Neural progenitor cell (in vitro differentiated cells): ENCODE data around the gene FBXW4. TPM values are rescaled to one million over a fixed set of nuclear protein-coding genes. Genes with fewer than 3 reads are reported as not detected.

Experiments
- DNase-seq: peaks from one replicate; pipeline ENCODE4 v3.0.0-alpha.2; 2016; ENCODE audit warnings: low spot score
- H2AFZ ChIP-seq: fragments of 200-600 bp; sonication (generic); replicated peaks from 2 replicates; pipeline ENCODE4 v1.6.1; 2016; ENCODE audit warnings: antibody characterized with exemption
- H3F3A ChIP-seq: fragments of 200-600 bp; sonication (generic); 2 replicates; pipeline ENCODE4 v1.6.1; 2016; ENCODE audit warnings: antibody characterized with exemption, low read depth
- H3K27ac ChIP-seq: fragments of 200-600 bp; sonication (generic); 2 replicates; pipeline ENCODE4 v1.5.1; 2016; ENCODE audit warnings: mild to moderate bottlenecking
- H3K27me3 ChIP-seq: fragments of 200-600 bp; sonication (generic); 2 replicates; pipeline ENCODE4 v1.6.1; 2016; ENCODE audit warnings: mild to moderate bottlenecking, moderate library complexity
- H3K36me3 ChIP-seq: fragments of 200-600 bp; sonication (generic); 2 replicates; pipeline ENCODE4 v1.5.1; 2016
- H3K4me1 ChIP-seq: fragments of 200-600 bp; sonication (generic); 2 replicates; pipeline ENCODE4 v1.6.1; 2016; ENCODE audit warnings: mixed run types
- H3K4me2 ChIP-seq: fragments of 200-600 bp; sonication (generic); 2 replicates; pipeline ENCODE4 v1.6.1; 2016
- H3K4me3 ChIP-seq: fragments of 200-600 bp; sonication (generic); 2 replicates; pipeline ENCODE4 v1.5.1; 2016
- H3K79me2 ChIP-seq: fragments of 200-600 bp; sonication (generic); 2 replicates; pipeline ENCODE4 v1.6.1; 2016; ENCODE audit warnings: low read depth
- H3K9ac ChIP-seq: fragments of 200-600 bp; sonication (generic); 2 replicates; pipeline ENCODE4 v1.6.1; 2016
- H3K9me3 ChIP-seq: fragments of 200-600 bp; sonication (generic); 2 replicates; pipeline ENCODE4 v1.5.1; 2016; ENCODE audit warnings: low read depth
- H4K20me1 ChIP-seq: fragments of 200-600 bp; sonication (generic); 2 replicates; pipeline ENCODE4 v1.6.1; 2016; ENCODE audit warnings: low read depth
- H3K27ac Mint-ChIP-seq: 3 replicates; pipeline ENCODE4 v1.8.0; 2021; ENCODE audit warnings: mixed read lengths
- H3K27me3 Mint-ChIP-seq: 2 replicates; pipeline ENCODE4 v1.8.0; 2022; ENCODE audit warnings: low read depth, mild to moderate bottlenecking, inconsistent platforms, moderate library complexity, mixed read lengths; ENCODE audit not compliant: insufficient read depth
- H3K36me3 Mint-ChIP-seq: 3 replicates; pipeline ENCODE4 v1.8.0; 2021; ENCODE audit warnings: mixed read lengths
- H3K4me1 Mint-ChIP-seq: 3 replicates; pipeline ENCODE4 v1.8.0; 2021; ENCODE audit warnings: mixed read lengths
- H3K4me3 Mint-ChIP-seq: 3 replicates; pipeline ENCODE4 v1.8.0; 2021; ENCODE audit warnings: mild to moderate bottlenecking, moderate library complexity, mixed read lengths
- H3K9me3 Mint-ChIP-seq: 3 replicates; pipeline ENCODE4 v1.8.0; 2020; ENCODE audit warnings: mixed read lengths
- CTCF ChIP-seq: fragments of 200-600 bp; sonication (generic); IDR thresholded peaks from 2 replicates; pipeline ENCODE4 v1.5.1; 2017; ENCODE audit warnings: antibody characterized with exemption, mild to moderate bottlenecking
- EZH2 ChIP-seq: fragments of 200-600 bp; sonication (generic); IDR thresholded peaks from 2 replicates; pipeline ENCODE4 v1.6.1; 2017; ENCODE audit warnings: antibody characterized with exemption, mild to moderate bottlenecking, moderate library complexity
- EZH2phosphoT487 ChIP-seq: fragments of 200-600 bp; sonication (generic); IDR thresholded peaks from 2 replicates; pipeline ENCODE4 v1.6.1; 2017; ENCODE audit warnings: antibody characterized with exemption
- total RNA-seq: library from RNA; depleted of rRNA; stranded (reverse); fragments of >200 nt; gene quantifications from 2 replicates; pipeline ENCODE4 v1.2.3, GENCODE V29; 2015; ENCODE audit warnings: low replicate concordance

FBXW4 gene
- total RNA-seq, 1 donor from 2014 or later: 36.3 TPM

GRCh38 chr10:101672536-101672935 is 22.4 kb downstream of the FBXW4 start:
- peaks cover 16% of the 10 kb centered on the region for H3K9me3 Mint-ChIP-seq

GRCh38 chr10:101671453-101671852 is 23.5 kb downstream of the FBXW4 start:
- Histone ChIP-seq H3K4me1 (peaks cover 38% of the 10 kb centered on the region), H3K27ac (no peak overlapping the region), H3K9ac (no peak overlapping the region), H3K79me2 (peaks cover 3% of the 10 kb centered on the region), H3K36me3 (peaks cover 8% of the 10 kb centered on the region), H3K9me3 (peaks cover 8% of the 10 kb centered on the region), H3K4me2 (no peak overlapping the region), H2AFZ (no peak overlapping the region), H3K4me3 (no peak overlapping the region), H3K27me3 (no peaks in the 10 kb centered on the region), H4K20me1 (no peaks in the 10 kb centered on the region), H3F3A (peaks cover 18% of the 10 kb centered on the region)
- Mint-ChIP-seq H3K27ac (no peak overlapping the region), H3K27me3 (peaks cover 4% of the 10 kb centered on the region), H3K4me3 (no peak overlapping the region), H3K36me3 (peaks cover 35% of the 10 kb centered on the region), H3K9me3 (peaks cover 5% of the 10 kb centered on the region), H3K4me1 (peaks cover 3% of the 10 kb centered on the region)
- no peak for TF ChIP-seq CTCF
- TF ChIP-seq EZH2: no peak
- TF ChIP-seq EZH2phosphoT487: no peak
- no peak for DNase-seq

More at GRCh38 chr10:101672536-101672935, 22.4 kb downstream of the FBXW4 start:
- no peak overlapping the region for H3K4me3 Mint-ChIP-seq
- H3K79me2 ChIP-seq: peaks cover 3% of the 10 kb centered on the region
- H2AFZ ChIP-seq: no peak overlapping the region
- no peak for DNase-seq
- no peak overlapping the region for H3K9ac ChIP-seq
- peaks cover 45% of the 10 kb centered on the region for H3K36me3 Mint-ChIP-seq
- H3K27me3 Mint-ChIP-seq: peaks cover 3% of the 10 kb centered on the region
- peaks cover 13% of the 10 kb centered on the region for H3F3A ChIP-seq
- H4K20me1 ChIP-seq: no peaks in the 10 kb centered on the region
- no peak overlapping the region for H3K4me3 ChIP-seq
- peaks cover 34% of the 10 kb centered on the region for H3K4me1 ChIP-seq
- peaks cover 17% of the 10 kb centered on the region for H3K9me3 ChIP-seq
- no peak overlapping the region for H3K4me2 ChIP-seq
- H3K36me3 ChIP-seq: peaks cover 18% of the 10 kb centered on the region
- no peak overlapping the region for H3K27ac Mint-ChIP-seq
- H3K27ac ChIP-seq: no peak overlapping the region
- peaks cover 3% of the 10 kb centered on the region for H3K4me1 Mint-ChIP-seq
- no peaks in the 10 kb centered on the region for H3K27me3 ChIP-seq
- TF ChIP-seq EZH2: no peak
- TF ChIP-seq CTCF: no peak
- TF ChIP-seq EZH2phosphoT487: no peak

- Histone ChIP-seq H3K79me2 (no peaks in the 10 kb centered on the region), H3K4me2 (no peak overlapping the region), H3K27me3 (no peaks in the 10 kb centered on the region), H3K9me3 (peaks cover under 1% of the 10 kb centered on the region), H2AFZ (no peak overlapping the region), H3K27ac (no peak overlapping the region), H3F3A (peaks cover 26% of the 10 kb centered on the region), H4K20me1 (no peaks in the 10 kb centered on the region), H3K9ac (no peak overlapping the region), H3K36me3 (peaks cover 3% of the 10 kb centered on the region), H3K4me1 (peaks cover 46% of the 10 kb centered on the region), H3K4me3 (no peak overlapping the region)
- no peak for DNase-seq
- TF ChIP-seq CTCF: no peak
- TF ChIP-seq EZH2phosphoT487: no peak
- TF ChIP-seq EZH2: no peak
- Mint-ChIP-seq H3K36me3 (peaks cover 34% of the 10 kb centered on the region), H3K4me1 (peaks cover 6% of the 10 kb centered on the region), H3K27ac (no peak overlapping the region), H3K4me3 (no peak overlapping the region), H3K27me3 (peaks cover 4% of the 10 kb centered on the region), H3K9me3 (no peaks in the 10 kb centered on the region)
Observed at GRCh38 chr10:101670635-101671034, 24.3 kb downstream of the FBXW4 start.
